Measurements from ENCODE around the gene FAM217B. TPM values are rescaled to one million over a fixed set of nuclear protein-coding genes. Genes with fewer than 3 reads are reported as not detected.

The FAM217B gene, protein sequence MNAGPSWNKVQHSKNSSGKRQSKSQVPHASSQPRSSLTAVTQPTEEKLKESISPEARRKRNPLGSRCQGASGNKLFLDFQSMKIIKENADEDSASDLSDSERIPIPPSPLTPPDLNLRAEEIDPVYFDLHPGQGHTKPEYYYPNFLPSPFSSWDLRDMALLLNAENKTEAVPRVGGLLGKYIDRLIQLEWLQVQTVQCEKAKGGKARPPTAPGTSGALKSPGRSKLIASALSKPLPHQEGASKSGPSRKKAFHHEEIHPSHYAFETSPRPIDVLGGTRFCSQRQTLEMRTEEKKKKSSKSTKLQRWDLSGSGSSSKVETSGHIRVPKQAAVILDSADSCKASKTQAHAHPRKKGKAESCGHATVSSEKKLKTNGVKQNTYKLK
- total RNA-seq = 10 to 100 TPM in 1 of 2 donors, 1 to 10 TPM in 1; 7.9 to 17.6 TPM

DNA sequence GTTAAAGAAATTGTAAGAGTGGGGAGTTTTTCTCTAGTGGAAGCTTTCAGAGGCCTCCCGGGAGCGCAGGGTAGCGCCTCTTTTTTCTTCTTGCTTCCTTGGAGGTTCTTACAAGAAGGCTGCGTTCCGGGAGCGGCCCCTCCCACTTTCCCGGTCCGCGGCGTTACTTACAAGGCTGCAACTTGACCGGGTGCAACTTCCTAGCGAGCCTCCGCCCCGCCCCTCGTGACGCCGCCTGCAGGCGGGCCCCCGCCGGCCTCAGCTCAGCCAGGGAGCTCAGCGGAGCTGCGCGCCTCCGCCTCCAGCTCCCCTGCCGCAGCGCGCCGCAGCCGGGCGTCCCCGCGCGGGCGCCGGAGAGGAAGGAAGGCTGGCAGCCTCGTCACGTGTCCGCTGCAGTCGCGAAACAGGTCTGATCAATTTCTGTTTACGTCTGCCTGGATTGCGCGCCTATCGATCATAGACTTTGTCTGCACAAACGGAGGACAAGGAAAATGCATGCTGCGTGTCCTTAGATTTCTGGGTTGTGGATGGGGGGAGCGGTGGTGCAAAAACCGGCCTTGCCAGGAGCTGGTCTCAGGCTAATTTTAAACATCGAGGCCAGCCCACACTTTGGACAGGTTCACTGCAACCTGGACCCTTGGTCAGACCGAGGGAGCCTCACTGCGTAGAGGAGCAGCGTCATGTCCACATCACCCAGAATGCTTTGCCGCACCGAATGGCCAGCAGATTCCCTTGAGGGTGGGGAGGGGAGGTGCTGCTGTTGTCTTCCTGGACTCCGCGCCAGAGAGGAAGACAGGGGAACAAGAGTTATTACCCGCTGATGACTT, at the start of gene FAM217B, which contains the start of gene PPP1R3D:
Gene FAM217B (plus strand): TSS at position 261 of the 827 bp plus-strand sequence. CDS start 3,555 bp downstream, outside the sequence.
Gene PPP1R3D (minus strand): TSS at position 177 of the 827 bp plus-strand sequence. CDS start 374 bp downstream, outside the sequence.
- DNase-seq (ENCODE audit: low spot score) = peak; percentile 99
- peak within 1 kb of the TSS; percentile 54 to 74 for H3K4me3 ChIP-seq
- peaks cover 27% of the 10 kb centered on the region for H3K36me3 ChIP-seq
- TF ChIP-seq, protein P1, sequence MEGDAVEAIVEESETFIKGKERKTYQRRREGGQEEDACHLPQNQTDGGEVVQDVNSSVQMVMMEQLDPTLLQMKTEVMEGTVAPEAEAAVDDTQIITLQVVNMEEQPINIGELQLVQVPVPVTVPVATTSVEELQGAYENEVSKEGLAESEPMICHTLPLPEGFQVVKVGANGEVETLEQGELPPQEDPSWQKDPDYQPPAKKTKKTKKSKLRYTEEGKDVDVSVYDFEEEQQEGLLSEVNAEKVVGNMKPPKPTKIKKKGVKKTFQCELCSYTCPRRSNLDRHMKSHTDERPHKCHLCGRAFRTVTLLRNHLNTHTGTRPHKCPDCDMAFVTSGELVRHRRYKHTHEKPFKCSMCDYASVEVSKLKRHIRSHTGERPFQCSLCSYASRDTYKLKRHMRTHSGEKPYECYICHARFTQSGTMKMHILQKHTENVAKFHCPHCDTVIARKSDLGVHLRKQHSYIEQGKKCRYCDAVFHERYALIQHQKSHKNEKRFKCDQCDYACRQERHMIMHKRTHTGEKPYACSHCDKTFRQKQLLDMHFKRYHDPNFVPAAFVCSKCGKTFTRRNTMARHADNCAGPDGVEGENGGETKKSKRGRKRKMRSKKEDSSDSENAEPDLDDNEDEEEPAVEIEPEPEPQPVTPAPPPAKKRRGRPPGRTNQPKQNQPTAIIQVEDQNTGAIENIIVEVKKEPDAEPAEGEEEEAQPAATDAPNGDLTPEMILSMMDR (IDR thresholded peaks at IDR 0.05) = peak in 1 of 2 donors; percentile 42
- H3K9me3 ChIP-seq = no peaks in the 10 kb centered on the region
- H3K27me3 ChIP-seq = no peaks in the 10 kb centered on the region
- peak within 1 kb of the TSS; percentile 95 to 96 for H3K27ac ChIP-seq
- peaks cover 0 to 63% of the 10 kb centered on the region in 2 donors for H3K4me1 ChIP-seq

DNA sequence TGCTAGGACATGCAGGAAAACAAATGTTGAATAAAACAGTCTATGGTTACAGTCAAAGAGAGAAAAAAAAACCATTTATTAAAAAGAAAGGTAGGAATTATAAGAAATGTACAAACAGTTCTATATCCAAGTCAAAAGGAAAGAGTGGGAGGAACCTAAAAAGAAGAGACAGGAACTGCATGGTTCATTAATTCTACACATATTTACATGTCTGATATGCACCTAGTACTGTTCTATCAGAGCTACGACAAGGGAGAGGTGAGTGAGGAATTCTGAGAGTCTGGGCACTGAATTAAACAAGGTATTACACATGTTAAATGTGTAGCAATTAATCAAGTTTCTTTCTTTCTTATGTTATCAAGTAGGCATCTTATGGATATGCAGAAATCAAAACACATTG, 48.6 kb upstream of the FAM217B start:
- DNase-seq (ENCODE audit: low spot score) = no peak
- Histone ChIP-seq H3K27me3 (no peaks in the 10 kb centered on the region), H3K9me3 (no peaks in the 10 kb centered on the region), H3K4me1 (no peaks in the 10 kb centered on the region), H3K4me3 (no peak overlapping the region), H3K36me3 (no peaks in the 10 kb centered on the region), H3K27ac (no peak overlapping the region)
- TF ChIP-seq, protein P1 (IDR thresholded peaks at IDR 0.05) = no peak

DNA sequence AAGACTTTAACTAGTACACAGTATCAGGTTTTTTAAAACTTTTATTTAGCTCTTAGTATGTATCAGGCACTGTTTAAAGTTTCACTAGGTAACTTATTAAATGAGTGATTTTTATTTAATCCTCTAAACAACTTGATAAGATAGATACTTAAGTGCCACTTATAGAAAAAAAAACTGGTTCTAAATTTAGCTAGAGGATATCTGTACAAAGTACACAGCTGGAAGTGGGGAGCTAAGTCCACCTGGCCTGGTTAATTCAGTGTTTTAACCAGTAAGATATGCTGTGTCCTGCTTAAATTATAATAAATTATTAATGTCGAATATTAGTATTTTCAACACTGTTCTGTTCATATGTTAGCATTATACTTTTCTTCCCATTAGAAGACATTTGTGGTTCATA, 44.3 kb upstream of the FAM217B start:
- no peak for DNase-seq (ENCODE audit: low spot score)
- Histone ChIP-seq H3K9me3 (no peaks in the 10 kb centered on the region), H3K4me3 (no peak overlapping the region), H3K27me3 (no peaks in the 10 kb centered on the region), H3K4me1 (no peaks in the 10 kb centered on the region), H3K36me3 (no peaks in the 10 kb centered on the region), H3K27ac (no peak overlapping the region)
- TF ChIP-seq, protein P1 (IDR thresholded peaks at IDR 0.05) = no peak

DNA sequence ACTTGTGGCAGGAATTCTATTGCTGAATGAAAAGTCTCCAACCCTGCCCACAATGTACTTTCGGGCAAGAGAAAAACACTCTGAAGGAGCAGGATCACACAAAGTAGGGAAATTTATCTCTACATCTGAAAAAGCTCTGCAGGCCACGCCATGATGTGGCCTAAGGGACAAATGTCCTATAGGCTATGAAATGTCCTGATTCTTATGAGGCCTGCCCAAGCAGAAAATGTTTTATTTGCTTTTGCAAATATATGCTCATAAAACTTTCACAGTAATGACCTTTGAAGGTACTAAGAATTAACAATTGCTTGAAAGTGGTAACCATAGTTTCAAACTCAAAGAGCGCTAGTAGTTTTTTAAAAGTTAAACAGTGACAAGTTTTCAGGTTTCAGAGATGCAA, 37.7 kb upstream of the FAM217B start:
- no peak for DNase-seq (ENCODE audit: low spot score)
- H3K36me3 ChIP-seq = no peaks in the 10 kb centered on the region
- H3K27ac ChIP-seq = no peak overlapping the region
- H3K4me3 ChIP-seq = no peak overlapping the region
- no peaks in the 10 kb centered on the region for H3K4me1 ChIP-seq
- no peaks in the 10 kb centered on the region for H3K27me3 ChIP-seq
- H3K9me3 ChIP-seq = no peaks in the 10 kb centered on the region
- TF ChIP-seq, protein P1 (IDR thresholded peaks at IDR 0.05) = no peak

DNA sequence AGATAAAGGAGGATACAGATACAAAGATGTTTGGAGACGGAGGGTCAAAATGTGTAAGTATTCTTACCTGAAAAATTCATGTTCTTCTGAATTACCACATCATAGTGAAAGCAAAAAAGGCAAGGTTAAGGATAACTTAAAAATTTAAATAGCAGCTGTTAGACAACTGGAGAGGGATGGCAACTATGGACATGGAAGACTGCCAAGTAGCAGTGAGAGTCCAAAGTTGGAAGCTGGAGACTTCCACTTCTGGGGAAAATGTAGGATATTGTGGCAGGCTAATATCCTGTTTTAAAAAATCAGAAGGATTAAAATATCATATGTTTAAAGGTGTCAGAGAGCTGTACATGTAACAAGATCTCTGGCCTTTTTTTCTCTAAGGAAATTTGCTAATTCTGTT, 36.6 kb upstream of the FAM217B start:
- H3K4me3 ChIP-seq = no peak overlapping the region
- TF ChIP-seq, protein P1 (IDR thresholded peaks at IDR 0.05) = no peak
- no peaks in the 10 kb centered on the region for H3K36me3 ChIP-seq
- DNase-seq (ENCODE audit: low spot score) = no peak
- no peaks in the 10 kb centered on the region for H3K4me1 ChIP-seq
- H3K27ac ChIP-seq = no peak overlapping the region
- no peaks in the 10 kb centered on the region for H3K9me3 ChIP-seq
- H3K27me3 ChIP-seq = no peaks in the 10 kb centered on the region

All from right atrium auricular region (tissue), 2 donors.